Colonic mucosa (tissue), 4 donors: ENCODE data around the gene KCNJ1. TPM values are rescaled to one million over a fixed set of nuclear protein-coding genes. Genes with fewer than 3 reads are reported as not detected.

Source experiments
- DNase-seq: peaks from one replicate; pipeline ENCODE4 v3.0.0-alpha.2; 2020
- H3K27ac ChIP-seq: fragments of 200-600 bp; one replicate; pipeline ENCODE4 v1.8.0; 2021
- H3K27me3 ChIP-seq: fragments of 200-600 bp; one replicate; pipeline ENCODE4 v1.8.0; 2021
- H3K36me3 ChIP-seq: fragments of 200-600 bp; one replicate; pipeline ENCODE4 v1.8.0; 2021
- H3K4me1 ChIP-seq: fragments of 200-600 bp; one replicate; pipeline ENCODE4 v1.8.0; 2021; ENCODE audit warnings: mild to moderate bottlenecking
- H3K4me3 ChIP-seq: fragments of 200-600 bp; one replicate; pipeline ENCODE4 v1.8.0; 2021
- H3K9ac ChIP-seq, 2 donors: one replicate each; pipeline ENCODE4 v1.7.0; 2013; ENCODE audit warnings: control low read depth in 2 of 2, low read depth in 2 of 2, low read length in 2 of 2
- H3K9me3 ChIP-seq: fragments of 200-600 bp; one replicate; pipeline ENCODE4 v1.8.0; 2021
- intact Hi-C: fragments of 100-400 bp; cut with DNase I; formaldehyde crosslinking; loops from one replicate; pipeline ENCODE4 v1.14.1; 2022
- total RNA-seq, 2 donors: library from RNA; stranded (reverse); fragmentation: NEBNext Ultra II Directional in 1 of 2; extraction: Animal tissue kit (Norgen Biotek cat#: 25700) in 1 of 2; gene quantifications; one replicate each; pipeline ENCODE4 v1.2.1, GENCODE V29; 2021
- TF ChIP-seq, protein P1 (sequence below): fragments of 200-600 bp; IDR thresholded peaks from one replicate; pipeline ENCODE4 v1.8.0; 2022; ENCODE audit warnings: antibody characterized with exemption, mild to moderate bottlenecking
- donor health status: healthy.
- donor health status: DM: no; HTN: no; CAD: no.
- donor health status: DM: no; HTN: no; CAD: no.

The KCNJ1 gene
- total RNA-seq, 2 donors from 2014 or later, result not detected

DNA sequence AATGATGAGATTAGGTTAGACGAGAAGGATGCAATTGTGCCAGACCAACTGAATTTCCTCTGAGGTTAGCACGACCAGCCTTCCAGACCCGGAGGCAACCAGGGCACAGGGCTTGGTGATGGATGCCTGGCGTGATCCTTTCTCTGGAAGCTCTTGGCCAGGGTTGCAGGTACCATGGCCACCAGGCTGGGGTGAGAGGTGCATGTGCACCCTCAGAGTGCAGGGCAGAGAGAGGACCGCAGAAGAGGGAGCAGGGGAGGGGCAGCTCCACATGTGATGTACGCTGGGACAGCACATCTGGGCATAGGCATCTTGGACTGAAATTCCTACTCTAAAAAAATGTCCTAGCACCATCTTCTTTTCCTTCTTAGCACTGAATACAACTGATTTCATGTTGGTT lies 10.9 kb downstream of the KCNJ1 start:
- no peak overlapping the region for H3K27ac ChIP-seq

DNA sequence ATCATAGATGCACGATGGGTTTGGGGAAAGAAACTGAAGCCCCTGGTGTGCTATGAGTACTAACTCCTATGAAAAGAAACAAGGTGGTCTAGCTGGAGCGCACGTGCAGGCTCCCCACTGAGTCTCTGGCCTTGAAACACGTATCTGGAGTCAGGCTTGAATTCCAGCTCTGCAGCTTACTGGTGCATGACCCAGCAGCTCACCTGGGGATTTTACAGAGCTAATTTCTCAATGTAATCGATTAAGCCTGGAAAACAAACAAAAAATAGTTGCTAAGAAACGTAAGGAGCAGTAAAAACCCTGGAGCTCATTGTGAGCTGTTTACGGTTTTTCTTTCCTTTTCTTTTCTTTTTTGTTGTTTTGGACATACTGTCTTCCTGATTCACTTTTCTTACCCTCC lies 12.3 kb downstream of the KCNJ1 start:
- Histone ChIP-seq H3K27me3 (no peaks in the 10 kb centered on the region), H3K4me1 (no peaks in the 10 kb centered on the region), H3K36me3 (no peaks in the 10 kb centered on the region), H3K9ac (no peak overlapping the region), H3K4me3 (no peak overlapping the region), H3K27ac (no peak overlapping the region), H3K9me3 (no peaks in the 10 kb centered on the region)
- TF ChIP-seq, protein P1, sequence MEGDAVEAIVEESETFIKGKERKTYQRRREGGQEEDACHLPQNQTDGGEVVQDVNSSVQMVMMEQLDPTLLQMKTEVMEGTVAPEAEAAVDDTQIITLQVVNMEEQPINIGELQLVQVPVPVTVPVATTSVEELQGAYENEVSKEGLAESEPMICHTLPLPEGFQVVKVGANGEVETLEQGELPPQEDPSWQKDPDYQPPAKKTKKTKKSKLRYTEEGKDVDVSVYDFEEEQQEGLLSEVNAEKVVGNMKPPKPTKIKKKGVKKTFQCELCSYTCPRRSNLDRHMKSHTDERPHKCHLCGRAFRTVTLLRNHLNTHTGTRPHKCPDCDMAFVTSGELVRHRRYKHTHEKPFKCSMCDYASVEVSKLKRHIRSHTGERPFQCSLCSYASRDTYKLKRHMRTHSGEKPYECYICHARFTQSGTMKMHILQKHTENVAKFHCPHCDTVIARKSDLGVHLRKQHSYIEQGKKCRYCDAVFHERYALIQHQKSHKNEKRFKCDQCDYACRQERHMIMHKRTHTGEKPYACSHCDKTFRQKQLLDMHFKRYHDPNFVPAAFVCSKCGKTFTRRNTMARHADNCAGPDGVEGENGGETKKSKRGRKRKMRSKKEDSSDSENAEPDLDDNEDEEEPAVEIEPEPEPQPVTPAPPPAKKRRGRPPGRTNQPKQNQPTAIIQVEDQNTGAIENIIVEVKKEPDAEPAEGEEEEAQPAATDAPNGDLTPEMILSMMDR, result no peak
- no peak for DNase-seq
- intact Hi-C loops, result no loop called here

More for the DNA sequence above, 10.9 kb downstream of the KCNJ1 start:
- Histone ChIP-seq H3K36me3 (no peaks in the 10 kb centered on the region), H3K9ac (no peak overlapping the region), H3K27me3 (no peaks in the 10 kb centered on the region), H3K9me3 (no peaks in the 10 kb centered on the region), H3K4me1 (no peaks in the 10 kb centered on the region), H3K4me3 (no peak overlapping the region)
- TF ChIP-seq, protein P1, result no peak
- intact Hi-C loops, result no loop called here
- DNase-seq, result no peak

DNA sequence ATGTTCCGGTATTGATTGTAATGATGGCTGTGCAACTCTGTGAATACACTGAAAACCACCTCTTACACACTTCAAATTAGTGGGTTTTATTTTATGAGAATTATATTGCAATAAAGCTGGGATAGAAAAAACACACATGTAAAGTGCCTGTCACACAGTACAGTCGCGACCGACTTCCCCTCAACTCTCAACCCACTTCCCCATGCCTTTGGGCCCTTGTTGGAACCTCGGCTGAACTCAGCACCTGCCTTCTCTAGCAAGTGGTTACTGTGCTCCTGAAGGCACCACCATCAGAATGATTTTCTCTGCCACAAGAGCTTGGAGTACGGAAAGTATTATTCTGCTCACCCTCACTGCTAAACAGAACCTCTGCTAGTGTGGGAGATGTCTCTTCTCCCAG lies 13.5 kb downstream of the KCNJ1 start:
- no peak for DNase-seq
- H3K9ac ChIP-seq, result no peak overlapping the region
- H3K9me3 ChIP-seq, result no peaks in the 10 kb centered on the region
- no peak overlapping the region for H3K4me3 ChIP-seq
- intact Hi-C loops, result no loop called here
- no peaks in the 10 kb centered on the region for H3K4me1 ChIP-seq
- H3K36me3 ChIP-seq, result no peaks in the 10 kb centered on the region
- H3K27ac ChIP-seq, result no peak overlapping the region
- TF ChIP-seq, protein P1, result no peak
- H3K27me3 ChIP-seq, result no peaks in the 10 kb centered on the region

DNA sequence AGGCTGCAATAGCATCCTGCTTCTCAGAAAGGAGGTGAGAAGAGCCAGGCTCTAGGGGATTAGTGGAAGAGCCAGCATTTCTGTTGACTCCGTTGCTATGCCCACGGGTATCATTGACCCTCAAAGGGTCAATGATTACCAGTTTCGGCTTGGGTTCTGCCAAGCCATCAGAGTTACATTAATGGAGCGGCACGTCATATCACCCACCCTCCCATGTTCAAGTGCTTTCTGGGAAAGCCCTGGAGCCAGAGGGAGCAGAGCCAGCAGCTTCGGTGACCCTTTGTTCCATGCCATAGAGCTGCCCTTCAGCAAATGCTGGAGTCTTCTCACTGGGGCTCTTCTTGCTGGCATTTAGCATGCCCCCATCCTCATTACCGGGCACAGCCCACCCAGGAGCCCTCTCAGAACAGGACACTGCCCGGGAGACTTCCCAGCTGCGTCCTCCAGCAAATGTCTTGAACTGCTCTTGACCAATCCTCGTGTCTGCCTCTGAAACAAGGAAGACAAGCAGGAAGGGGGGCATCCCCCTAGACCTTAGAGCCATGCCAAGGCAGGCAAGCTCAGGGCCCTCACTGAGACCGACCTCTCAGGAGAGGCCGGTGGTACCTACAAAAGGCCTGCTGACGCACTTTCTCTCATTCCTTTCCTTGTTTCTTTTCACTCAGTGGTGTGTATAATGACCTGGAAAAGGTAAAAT lies 14.6 kb downstream of the KCNJ1 start:
- intact Hi-C loops, result no loop called here
- TF ChIP-seq, protein P1, result no peak
- no peak overlapping the region for H3K4me3 ChIP-seq
- no peak for DNase-seq
- H3K27me3 ChIP-seq, result no peaks in the 10 kb centered on the region
- H3K4me1 ChIP-seq, result no peaks in the 10 kb centered on the region
- no peak overlapping the region for H3K9ac ChIP-seq
- H3K9me3 ChIP-seq, result no peaks in the 10 kb centered on the region
- H3K36me3 ChIP-seq, result no peaks in the 10 kb centered on the region
- H3K27ac ChIP-seq, result no peak overlapping the region

DNA sequence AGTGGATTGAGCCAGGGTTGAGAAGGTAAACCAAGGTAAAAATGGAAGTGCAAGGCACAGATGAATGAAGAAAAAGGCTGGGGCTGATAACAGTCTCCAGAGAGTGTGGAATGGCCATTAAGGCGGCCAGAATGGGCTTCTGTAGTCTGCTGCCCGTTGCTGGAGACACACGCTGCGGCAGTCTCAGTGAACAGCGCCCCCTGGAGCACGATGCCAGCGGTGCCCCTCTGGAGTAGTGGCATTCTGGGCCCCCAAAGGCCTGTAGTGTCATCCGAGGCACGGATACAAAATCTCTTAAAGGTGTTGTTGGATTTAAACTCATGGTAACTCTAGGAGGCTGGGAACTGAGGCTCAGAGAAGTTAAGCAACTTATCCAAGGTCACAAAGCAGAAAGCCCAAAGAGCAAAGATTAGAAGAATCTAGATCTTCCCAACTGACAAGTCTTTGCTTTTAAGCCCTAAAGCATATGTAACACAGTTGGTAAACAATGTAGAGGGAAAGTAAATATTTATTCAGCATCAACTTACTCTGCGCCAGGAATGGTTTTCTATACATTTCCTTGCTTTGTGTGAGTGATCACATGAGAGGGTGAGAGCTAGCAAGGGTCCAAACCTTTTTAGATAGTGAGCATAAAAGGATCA lies 18.2 kb downstream of the KCNJ1 start:
- H3K4me3 ChIP-seq, result no peak overlapping the region
- TF ChIP-seq, protein P1, result peak; percentile 53
- H3K4me1 ChIP-seq, result no peaks in the 10 kb centered on the region
- no peak overlapping the region for H3K9ac ChIP-seq
- no peaks in the 10 kb centered on the region for H3K36me3 ChIP-seq
- H3K27ac ChIP-seq, result no peak overlapping the region
- H3K9me3 ChIP-seq, result no peaks in the 10 kb centered on the region
- no peaks in the 10 kb centered on the region for H3K27me3 ChIP-seq
- intact Hi-C loops, result no loop called here
- DNase-seq, result peak; percentile 52
